ENCODE measurements around the gene AMBRA1. TPM values are rescaled to one million over a fixed set of nuclear protein-coding genes. Genes with fewer than 3 reads are reported as not detected.

AMBRA1 gene
- total RNA-seq, 4 donors from 2014 or later: 20.0 to 28.9 (median 26.0) TPM

GRCh38 chr11:46450846-46451477 is 142.9 kb downstream of the AMBRA1 start:
- Histone ChIP-seq H3K27me3 (no peaks in the 10 kb centered on the region), H3K4me1 (peaks cover 16 to 42% (median 26%) of the 10 kb centered on the region in 4 donors), H3K4me3 (no peak overlapping the region), H3K36me3 (peaks cover 0 to 2% (median 0%) of the 10 kb centered on the region in 4 donors), H3K27ac (replicated peaks in 1 of 4) (peak overlapping the region in 3 of 4 donors; percentile 17 to 52 (median 32)), H3K9me3 (no peaks in the 10 kb centered on the region)
- TF ChIP-seq POLR2A (IDR thresholded peaks at IDR 0.05; ENCODE audit: low read depth) (no peak), EP300 (IDR thresholded peaks at IDR 0.05) (no peak), POLR2AphosphoS5 (IDR thresholded peaks at IDR 0.05) (no peak)
- TF ChIP-seq, protein P1, sequence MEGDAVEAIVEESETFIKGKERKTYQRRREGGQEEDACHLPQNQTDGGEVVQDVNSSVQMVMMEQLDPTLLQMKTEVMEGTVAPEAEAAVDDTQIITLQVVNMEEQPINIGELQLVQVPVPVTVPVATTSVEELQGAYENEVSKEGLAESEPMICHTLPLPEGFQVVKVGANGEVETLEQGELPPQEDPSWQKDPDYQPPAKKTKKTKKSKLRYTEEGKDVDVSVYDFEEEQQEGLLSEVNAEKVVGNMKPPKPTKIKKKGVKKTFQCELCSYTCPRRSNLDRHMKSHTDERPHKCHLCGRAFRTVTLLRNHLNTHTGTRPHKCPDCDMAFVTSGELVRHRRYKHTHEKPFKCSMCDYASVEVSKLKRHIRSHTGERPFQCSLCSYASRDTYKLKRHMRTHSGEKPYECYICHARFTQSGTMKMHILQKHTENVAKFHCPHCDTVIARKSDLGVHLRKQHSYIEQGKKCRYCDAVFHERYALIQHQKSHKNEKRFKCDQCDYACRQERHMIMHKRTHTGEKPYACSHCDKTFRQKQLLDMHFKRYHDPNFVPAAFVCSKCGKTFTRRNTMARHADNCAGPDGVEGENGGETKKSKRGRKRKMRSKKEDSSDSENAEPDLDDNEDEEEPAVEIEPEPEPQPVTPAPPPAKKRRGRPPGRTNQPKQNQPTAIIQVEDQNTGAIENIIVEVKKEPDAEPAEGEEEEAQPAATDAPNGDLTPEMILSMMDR (IDR thresholded peaks at IDR 0.05): no peak
- intact Hi-C loops (cut with DNase I): no loop called here
- 69% methylated on average over 3 of the region's 3 CpGs for WGBS
- no peak for DNase-seq (ENCODE audit: extremely low spot score)

DNA sequence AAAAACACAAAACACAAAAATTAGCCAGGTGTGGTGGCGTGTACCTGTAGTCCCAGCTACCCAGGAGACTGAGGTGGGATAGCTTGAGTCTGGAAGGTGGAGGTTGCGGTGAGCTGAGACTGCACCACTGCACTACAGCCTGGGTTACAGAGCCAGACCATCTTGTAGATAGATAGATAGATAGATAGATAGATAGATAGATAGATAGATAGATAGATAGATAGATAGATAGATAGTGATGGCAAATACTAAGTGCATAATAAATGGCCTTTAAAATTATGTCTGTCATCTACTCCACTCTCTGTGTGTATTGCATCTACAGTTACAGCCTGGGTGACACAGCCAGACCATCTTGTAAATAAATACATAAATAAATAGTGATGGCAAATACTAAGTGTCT is 146.3 kb downstream of the AMBRA1 start:
- Histone ChIP-seq H3K4me3 (no peak overlapping the region), H3K9me3 (no peaks in the 10 kb centered on the region), H3K36me3 (peaks cover 3 to 9% (median 5%) of the 10 kb centered on the region in 4 donors), H3K4me1 (peaks cover 27 to 59% (median 38%) of the 10 kb centered on the region in 4 donors), H3K27ac (replicated peaks in 1 of 4) (no peak overlapping the region), H3K27me3 (no peaks in the 10 kb centered on the region)
- intact Hi-C loops (cut with DNase I): no loop called here
- WGBS: 100% methylated on average over 2 of the region's 2 CpGs
- no peak for DNase-seq (ENCODE audit: extremely low spot score)
- TF ChIP-seq POLR2A (IDR thresholded peaks at IDR 0.05; ENCODE audit: low read depth) (no peak), POLR2AphosphoS5 (IDR thresholded peaks at IDR 0.05) (no peak), EP300 (IDR thresholded peaks at IDR 0.05) (no peak)
- TF ChIP-seq, protein P1 (IDR thresholded peaks at IDR 0.05): no peak

- Histone ChIP-seq H3K36me3 (peaks cover 11 to 23% (median 15%) of the 10 kb centered on the region in 4 donors), H3K4me3 (no peak overlapping the region), H3K27me3 (no peaks in the 10 kb centered on the region), H3K27ac (replicated peaks in 1 of 4) (peak overlapping the region in 2 of 4 donors; percentile 5 to 14), H3K4me1 (peaks cover 21 to 48% (median 31%) of the 10 kb centered on the region in 4 donors), H3K9me3 (no peaks in the 10 kb centered on the region)
- intact Hi-C loops (cut with DNase I): no loop called here
- TF ChIP-seq EP300 (IDR thresholded peaks at IDR 0.05) (no peak), POLR2AphosphoS5 (IDR thresholded peaks at IDR 0.05) (no peak), POLR2A (IDR thresholded peaks at IDR 0.05; ENCODE audit: low read depth) (no peak)
- TF ChIP-seq, protein P1 (IDR thresholded peaks at IDR 0.05): peak in 2 of 3 experiments; percentile 8 to 29
- 48% methylated on average over 4 of the region's 4 CpGs for WGBS
- no peak for DNase-seq (ENCODE audit: extremely low spot score)
These were observed 147.7 kb downstream of the AMBRA1 start for GRCh38 chr11:46445920-46446771.

- intact Hi-C loops (cut with DNase I): no loop called here
- TF ChIP-seq POLR2AphosphoS5 (IDR thresholded peaks at IDR 0.05) (no peak), POLR2A (IDR thresholded peaks at IDR 0.05; ENCODE audit: low read depth) (no peak), EP300 (IDR thresholded peaks at IDR 0.05) (no peak)
- TF ChIP-seq, protein P1 (IDR thresholded peaks at IDR 0.05): no peak
- no peaks in the 10 kb centered on the region for H3K9me3 ChIP-seq
- H3K4me3 ChIP-seq: no peak overlapping the region
- H3K4me1 ChIP-seq: peaks cover 14 to 40% (median 26%) of the 10 kb centered on the region in 4 donors
- H3K36me3 ChIP-seq: peaks cover 11 to 25% (median 15%) of the 10 kb centered on the region in 4 donors
- no peak for DNase-seq (ENCODE audit: extremely low spot score)
- H3K27ac ChIP-seq (replicated peaks in 1 of 4): peak overlapping the region in 1 of 4 donors; percentile 5
- H3K27me3 ChIP-seq: no peaks in the 10 kb centered on the region
- 95% methylated on average over 4 of the region's 4 CpGs for WGBS
These were observed 148.5 kb downstream of the AMBRA1 start for GRCh38 chr11:46445192-46445919.
